Inflammatory macrophage (primary cell): ENCODE measurements around the gene CNGA3.
"Not testable (repeated sequence)": the region's sequence is repeated elsewhere in the genome, so short reads cannot be mapped to it uniquely, and the experiment has no call there.

ENCODE experiments used
- DNase-seq, 2 donors: peaks; one replicate each; pipeline ENCODE4 v3.0.0-alpha.2; 2020 to 2022
- total RNA-seq, 18 experiments: gene quantifications; one replicate each; lab custom pipeline; 2026; ENCODE audit warnings: mixed read lengths in 6 of 18, inconsistent platforms in 2 of 18; lab: John Stamatoyannopoulos, UW

CNGA3 gene
- total RNA-seq, result 0 to 0.20 (median 0) reads per million in 18 experiments

- DNase-seq, result peak in 1 of 2 donors; percentile 2
These were observed at the start of gene CNGA3 for GRCh38 chr2:98346311-98347236. CNGA3 (plus strand) TSS chr2:98346456; CDS start chr2:98369976, 23,520 bp downstream.

- no peak for DNase-seq
These were observed 48.2 kb upstream of the CNGA3 start for GRCh38 chr2:98297817-98298682.

- DNase-seq, result no peak
These were observed 47.5 kb upstream of the CNGA3 start for GRCh38 chr2:98298683-98299164.

- no peak for DNase-seq
These were observed 46.9 kb upstream of the CNGA3 start for GRCh38 chr2:98299211-98299905.

GRCh38 chr2:98300141-98300874 is 45.9 kb upstream of the CNGA3 start:
- DNase-seq, result no peak

- no peak for DNase-seq
These were observed 44.8 kb upstream of the CNGA3 start for GRCh38 chr2:98301469-98301868.

- not testable (repeated sequence) for DNase-seq
These were observed 39.0 kb upstream of the CNGA3 start for GRCh38 chr2:98307131-98307696.

- no peak for DNase-seq
These were observed 38.2 kb upstream of the CNGA3 start for GRCh38 chr2:98308068-98308467.

GRCh38 chr2:98308532-98308931 is 37.7 kb upstream of the CNGA3 start:
- no peak for DNase-seq

- DNase-seq, result no peak
These were observed 36.7 kb upstream of the CNGA3 start for GRCh38 chr2:98309580-98309979.

GRCh38 chr2:98310010-98310409 is 36.2 kb upstream of the CNGA3 start:
- no peak for DNase-seq

- no peak for DNase-seq
These were observed 35.2 kb upstream of the CNGA3 start for GRCh38 chr2:98311090-98311489.

- DNase-seq, result no peak
These were observed 34.3 kb upstream of the CNGA3 start for GRCh38 chr2:98311771-98312545.

- DNase-seq, result no peak
These were observed 32.6 kb upstream of the CNGA3 start for GRCh38 chr2:98313492-98314250.

GRCh38 chr2:98314251-98314650 is 32.0 kb upstream of the CNGA3 start:
- DNase-seq, result no peak

GRCh38 chr2:98315957-98316356 is 30.3 kb upstream of the CNGA3 start:
- DNase-seq, result no peak

- no peak for DNase-seq
These were observed 29.0 kb upstream of the CNGA3 start for GRCh38 chr2:98317214-98317613.

GRCh38 chr2:98320171-98320570 is 26.1 kb upstream of the CNGA3 start:
- not testable (repeated sequence) for DNase-seq

- DNase-seq, result no peak
These were observed 22.1 kb upstream of the CNGA3 start for GRCh38 chr2:98324181-98324580.

- DNase-seq, result no peak
These were observed 18.5 kb upstream of the CNGA3 start for GRCh38 chr2:98327776-98328175.
